ENCODE results near the gene PEX7.

PEX7 gene

GRCh38 chr6:136823128-136823660 is 802 bp downstream of the PEX7 start:
- Histone ChIP-seq H4K91ac (ENCODE audit: low read length) (peak overlapping the region; percentile 99), H2AFZ (ENCODE audit: low read depth, low read length) (peak overlapping the region; percentile 86)
- WGBS = 92% methylated on average over 29 of the region's 31 CpGs

DNA sequence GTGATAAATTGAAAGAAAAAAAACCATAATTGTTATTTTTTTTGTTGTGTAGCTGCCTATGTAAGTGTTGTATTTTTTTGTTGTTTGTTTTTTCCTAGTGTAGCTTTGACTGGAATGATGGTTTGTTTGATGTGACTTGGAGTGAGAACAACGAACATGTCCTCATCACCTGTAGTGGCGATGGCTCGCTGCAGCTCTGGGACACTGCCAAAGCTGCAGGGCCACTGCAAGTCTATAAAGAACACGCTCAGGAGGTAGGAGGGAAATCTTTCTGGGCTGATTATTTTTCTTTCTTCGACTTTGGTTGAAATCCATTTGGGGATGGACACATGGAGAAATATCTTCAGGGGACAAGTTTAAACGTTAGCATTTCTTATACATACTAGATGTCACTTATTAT is 3.8 kb downstream of the PEX7 start:
- H3K4me1 ChIP-seq (ENCODE audit: control insufficient read depth, insufficient read depth, low read depth, low read length) = peaks cover 7% of the 10 kb centered on the region
- no peaks in the 10 kb centered on the region for H3K27me3 ChIP-seq (ENCODE audit: control insufficient read depth in 1 of 2, insufficient read depth in 1 of 2, low read length in 2 of 2)
- no peak overlapping the region for H3K23ac ChIP-seq (ENCODE audit: low read length in 2 of 2)
- no peak overlapping the region for H3K4me2 ChIP-seq (ENCODE audit: low read length, poor library complexity, severe bottlenecking)
- no peak overlapping the region for H2BK12ac ChIP-seq (ENCODE audit: low read length in 2 of 2)
- no peak overlapping the region for H3K9ac ChIP-seq (ENCODE audit: low read length)
- no peak for DNase-seq
- no peak overlapping the region for H2BK15ac ChIP-seq (ENCODE audit: low read depth, poor library complexity, severe bottlenecking)
- no peak overlapping the region for H2AFZ ChIP-seq (ENCODE audit: low read depth, low read length)
- peaks cover 0 to 44% of the 10 kb centered on the region in 2 experiments for H3K36me3 ChIP-seq (ENCODE audit: control insufficient read depth in 1 of 2, insufficient read depth in 2 of 2, low read depth in 1 of 2, low read length in 2 of 2)
- no peak overlapping the region for H2BK120ac ChIP-seq (ENCODE audit: low read depth, low read length)
- H4K91ac ChIP-seq (ENCODE audit: low read length) = no peak overlapping the region
- H3K18ac ChIP-seq (ENCODE audit: low read depth in 1 of 2, low read length in 2 of 2) = no peak overlapping the region
- no peak overlapping the region for H2AK5ac ChIP-seq (ENCODE audit: low read length, severe bottlenecking)
- no peak overlapping the region for H3K4ac ChIP-seq (ENCODE audit: low read depth in 1 of 2, low read length in 2 of 2)
- H3K14ac ChIP-seq (ENCODE audit: low read length in 2 of 2) = no peak overlapping the region
- peaks cover 12% of the 10 kb centered on the region for H3K79me1 ChIP-seq (replicated peaks; ENCODE audit: low read length, poor library complexity, severe bottlenecking)
- H3K9me3 ChIP-seq (ENCODE audit: control insufficient read depth, low read length) = no peaks in the 10 kb centered on the region
- 90% methylated on average over 4 of the region's 6 CpGs for WGBS
- no peak overlapping the region for H2BK5ac ChIP-seq (ENCODE audit: low read depth, low read length, poor library complexity, severe bottlenecking)
- no peak overlapping the region for H4K8ac ChIP-seq (ENCODE audit: low read length)
- no peak overlapping the region for H3K27ac ChIP-seq (ENCODE audit: low read length, poor library complexity, severe bottlenecking)
- no peak overlapping the region for H3K4me3 ChIP-seq (ENCODE audit: insufficient read depth in 1 of 2, low read depth in 1 of 2, low read length in 2 of 2)

More at GRCh38 chr6:136823128-136823660, 802 bp downstream of the PEX7 start:
- H3K4me2 ChIP-seq (ENCODE audit: low read length, poor library complexity, severe bottlenecking) = peak overlapping the region; percentile 82
- H3K14ac ChIP-seq (ENCODE audit: low read length in 2 of 2) = peak overlapping the region in 1 of 2 experiments; percentile 82
- H3K4me1 ChIP-seq (ENCODE audit: control insufficient read depth, insufficient read depth, low read depth, low read length) = peaks cover 7% of the 10 kb centered on the region
- H4K8ac ChIP-seq (ENCODE audit: low read length) = peak overlapping the region; percentile 100
- H3K4ac ChIP-seq (ENCODE audit: low read depth in 1 of 2, low read length in 2 of 2) = peak overlapping the region; percentile 57 to 65
- H3K27me3 ChIP-seq (ENCODE audit: control insufficient read depth in 1 of 2, insufficient read depth in 1 of 2, low read length in 2 of 2) = no peaks in the 10 kb centered on the region
- peaks cover 9% of the 10 kb centered on the region for H3K79me1 ChIP-seq (replicated peaks; ENCODE audit: low read length, poor library complexity, severe bottlenecking)
- H3K9me3 ChIP-seq (ENCODE audit: control insufficient read depth, low read length) = no peaks in the 10 kb centered on the region
- H3K36me3 ChIP-seq (ENCODE audit: control insufficient read depth in 1 of 2, insufficient read depth in 2 of 2, low read depth in 1 of 2, low read length in 2 of 2) = peaks cover 0 to 17% of the 10 kb centered on the region in 2 experiments
- H3K9ac ChIP-seq (ENCODE audit: low read length) = peak overlapping the region; percentile 93
- no peak overlapping the region for H3K23ac ChIP-seq (ENCODE audit: low read length in 2 of 2)
- H3K27ac ChIP-seq (ENCODE audit: low read length, poor library complexity, severe bottlenecking) = no peak overlapping the region
- H3K4me3 ChIP-seq (ENCODE audit: insufficient read depth in 1 of 2, low read depth in 1 of 2, low read length in 2 of 2) = peak overlapping the region; percentile 96
- peak overlapping the region in 1 of 2 experiments; percentile 39 for H2BK12ac ChIP-seq (ENCODE audit: low read length in 2 of 2)
- peak overlapping the region; percentile 74 for H2BK15ac ChIP-seq (ENCODE audit: low read depth, poor library complexity, severe bottlenecking)
- H3K18ac ChIP-seq (ENCODE audit: low read depth in 1 of 2, low read length in 2 of 2) = peak overlapping the region; percentile 99
- no peak for DNase-seq
- H2BK5ac ChIP-seq (ENCODE audit: low read depth, low read length, poor library complexity, severe bottlenecking) = no peak overlapping the region
- peak overlapping the region; percentile 66 for H2BK120ac ChIP-seq (ENCODE audit: low read depth, low read length)
- H2AK5ac ChIP-seq (ENCODE audit: low read length, severe bottlenecking) = peak overlapping the region; percentile 23

- H3K27ac ChIP-seq (ENCODE audit: low read length, poor library complexity, severe bottlenecking) = no peak overlapping the region
- no peak overlapping the region for H3K18ac ChIP-seq (ENCODE audit: low read depth in 1 of 2, low read length in 2 of 2)
- no peaks in the 10 kb centered on the region for H3K27me3 ChIP-seq (ENCODE audit: control insufficient read depth in 1 of 2, insufficient read depth in 1 of 2, low read length in 2 of 2)
- no peak overlapping the region for H3K4me2 ChIP-seq (ENCODE audit: low read length, poor library complexity, severe bottlenecking)
- no peak overlapping the region for H3K4me3 ChIP-seq (ENCODE audit: insufficient read depth in 1 of 2, low read depth in 1 of 2, low read length in 2 of 2)
- H4K91ac ChIP-seq (ENCODE audit: low read length) = no peak overlapping the region
- H4K8ac ChIP-seq (ENCODE audit: low read length) = no peak overlapping the region
- no peak overlapping the region for H2BK12ac ChIP-seq (ENCODE audit: low read length in 2 of 2)
- no peaks in the 10 kb centered on the region for H3K4me1 ChIP-seq (ENCODE audit: control insufficient read depth, insufficient read depth, low read depth, low read length)
- no peak overlapping the region for H2BK15ac ChIP-seq (ENCODE audit: low read depth, poor library complexity, severe bottlenecking)
- no peak overlapping the region for H2BK120ac ChIP-seq (ENCODE audit: low read depth, low read length)
- H2BK5ac ChIP-seq (ENCODE audit: low read depth, low read length, poor library complexity, severe bottlenecking) = no peak overlapping the region
- no peak for DNase-seq
- WGBS = no CpG with 5 or more reads among the region's 1 CpG
- peaks cover 5% of the 10 kb centered on the region for H3K79me1 ChIP-seq (replicated peaks; ENCODE audit: low read length, poor library complexity, severe bottlenecking)
- no peak overlapping the region for H2AK5ac ChIP-seq (ENCODE audit: low read length, severe bottlenecking)
- H2AFZ ChIP-seq (ENCODE audit: low read depth, low read length) = no peak overlapping the region
- H3K9me3 ChIP-seq (ENCODE audit: control insufficient read depth, low read length) = peaks cover 9% of the 10 kb centered on the region
- H3K36me3 ChIP-seq (ENCODE audit: control insufficient read depth in 1 of 2, insufficient read depth in 2 of 2, low read depth in 1 of 2, low read length in 2 of 2) = peaks cover 8 to 48% of the 10 kb centered on the region in 2 experiments
- H3K23ac ChIP-seq (ENCODE audit: low read length in 2 of 2) = no peak overlapping the region
- no peak overlapping the region for H3K9ac ChIP-seq (ENCODE audit: low read length)
- H3K4ac ChIP-seq (ENCODE audit: low read depth in 1 of 2, low read length in 2 of 2) = no peak overlapping the region
- H3K14ac ChIP-seq (ENCODE audit: low read length in 2 of 2) = no peak overlapping the region
These were observed 9.6 kb downstream of the PEX7 start for GRCh38 chr6:136831873-136832562.

- no peaks in the 10 kb centered on the region for H3K9me3 ChIP-seq (ENCODE audit: control insufficient read depth, low read length)
- H3K23ac ChIP-seq (ENCODE audit: low read length in 2 of 2) = no peak overlapping the region
- no peak overlapping the region for H2AFZ ChIP-seq (ENCODE audit: low read depth, low read length)
- H3K36me3 ChIP-seq (ENCODE audit: control insufficient read depth in 1 of 2, insufficient read depth in 2 of 2, low read depth in 1 of 2, low read length in 2 of 2) = peaks cover 0 to 6% of the 10 kb centered on the region in 2 experiments
- H4K91ac ChIP-seq (ENCODE audit: low read length) = no peak overlapping the region
- no peak for DNase-seq
- H3K4me1 ChIP-seq (ENCODE audit: control insufficient read depth, insufficient read depth, low read depth, low read length) = no peaks in the 10 kb centered on the region
- no peak overlapping the region for H2BK120ac ChIP-seq (ENCODE audit: low read depth, low read length)
- H3K4ac ChIP-seq (ENCODE audit: low read depth in 1 of 2, low read length in 2 of 2) = no peak overlapping the region
- no peak overlapping the region for H2BK5ac ChIP-seq (ENCODE audit: low read depth, low read length, poor library complexity, severe bottlenecking)
- peaks cover 4% of the 10 kb centered on the region for H3K79me1 ChIP-seq (replicated peaks; ENCODE audit: low read length, poor library complexity, severe bottlenecking)
- H3K14ac ChIP-seq (ENCODE audit: low read length in 2 of 2) = no peak overlapping the region
- no peak overlapping the region for H2AK5ac ChIP-seq (ENCODE audit: low read length, severe bottlenecking)
- no peak overlapping the region for H4K8ac ChIP-seq (ENCODE audit: low read length)
- 83% methylated on average over 3 of the region's 4 CpGs for WGBS
- no peak overlapping the region for H3K4me2 ChIP-seq (ENCODE audit: low read length, poor library complexity, severe bottlenecking)
- no peak overlapping the region for H2BK15ac ChIP-seq (ENCODE audit: low read depth, poor library complexity, severe bottlenecking)
- H3K9ac ChIP-seq (ENCODE audit: low read length) = no peak overlapping the region
- H3K27me3 ChIP-seq (ENCODE audit: control insufficient read depth in 1 of 2, insufficient read depth in 1 of 2, low read length in 2 of 2) = no peaks in the 10 kb centered on the region
- H3K18ac ChIP-seq (ENCODE audit: low read depth in 1 of 2, low read length in 2 of 2) = no peak overlapping the region
- no peak overlapping the region for H3K27ac ChIP-seq (ENCODE audit: low read length, poor library complexity, severe bottlenecking)
- H3K4me3 ChIP-seq (ENCODE audit: insufficient read depth in 1 of 2, low read depth in 1 of 2, low read length in 2 of 2) = no peak overlapping the region
- no peak overlapping the region for H2BK12ac ChIP-seq (ENCODE audit: low read length in 2 of 2)
These were observed 18.0 kb downstream of the PEX7 start for GRCh38 chr6:136840276-136841001.
